Activated T-helper 2 cell treated with anti-CD3 and anti-CD28 coated beads, Interferon-gamma antibody, Interleukin-2, Interleukin-4, amounts not matched to agents 10 μg/mL and 5 μg/mL and 100 μg/mL, durations not matched to agents 14 hours and 24 hours and 36 hours (primary cell): ENCODE results near the gene CD83. TPM values are rescaled to one million over a fixed set of nuclear protein-coding genes. Genes with fewer than 3 reads are reported as not detected.
A peak's percentile ranks its signal among the peaks of the same experiment; 100 is the strongest.

ENCODE experiments used
- DNase-seq: peaks from one replicate; pipeline ENCODE4 v3.0.0; 2021; ENCODE audit warnings: low spot score
- H3K27ac Mint-ChIP-seq: one replicate; pipeline ENCODE4 v1.8.0; 2021; ENCODE audit warnings: mixed read lengths
- H3K27me3 Mint-ChIP-seq: one replicate; pipeline ENCODE4 v1.8.0; 2021; ENCODE audit warnings: low read depth, mixed read lengths
- H3K36me3 Mint-ChIP-seq: one replicate; pipeline ENCODE4 v1.8.0; 2021; ENCODE audit warnings: low read depth, mixed read lengths
- H3K4me1 Mint-ChIP-seq: one replicate; pipeline ENCODE4 v1.8.0; 2021; ENCODE audit warnings: low read depth, mixed read lengths
- H3K4me3 Mint-ChIP-seq: one replicate; pipeline ENCODE4 v1.8.0; 2021; ENCODE audit warnings: low read depth, mild to moderate bottlenecking, moderate library complexity, mixed read lengths
- H3K9me3 Mint-ChIP-seq: one replicate; pipeline ENCODE4 v1.8.0; 2021; ENCODE audit warnings: mixed read lengths
- intact Hi-C: fragments of 100-400 bp; cut with micrococcal nuclease; formaldehyde crosslinking; loops from one replicate; pipeline ENCODE4 v1.15.1; 2023
- total RNA-seq: library from RNA; stranded (reverse); gene quantifications from 2 replicates; pipeline ENCODE4 v1.2.3, GENCODE V29; 2022

The CD83 gene
- total RNA-seq, 1 donor from 2014 or later = 145 TPM

GRCh38 chr6:14131579-14131978, 14.0 kb downstream of the CD83 start:
- Mint-ChIP-seq H3K4me1 (peaks cover 35% of the 10 kb centered on the region), H3K27me3 (no peaks in the 10 kb centered on the region), H3K9me3 (no peaks in the 10 kb centered on the region), H3K36me3 (peaks cover 92% of the 10 kb centered on the region), H3K4me3 (no peak overlapping the region), H3K27ac (no peak overlapping the region)
- DNase-seq = no peak
- intact Hi-C loops = no loop called here

- H3K4me1 Mint-ChIP-seq = peaks cover 34% of the 10 kb centered on the region
- H3K36me3 Mint-ChIP-seq = peaks cover 90% of the 10 kb centered on the region
- H3K27ac Mint-ChIP-seq = no peak overlapping the region
- H3K27me3 Mint-ChIP-seq = no peaks in the 10 kb centered on the region
- no peak for DNase-seq
- H3K4me3 Mint-ChIP-seq = no peak overlapping the region
- no peaks in the 10 kb centered on the region for H3K9me3 Mint-ChIP-seq
- intact Hi-C loops = no loop called here
Observed at GRCh38 chr6:14132244-14132920, 14.8 kb downstream of the CD83 start.

GRCh38 chr6:14132921-14133275, 15.3 kb downstream of the CD83 start:
- Mint-ChIP-seq H3K4me3 (no peak overlapping the region), H3K9me3 (no peaks in the 10 kb centered on the region), H3K27ac (no peak overlapping the region), H3K36me3 (peaks cover 87% of the 10 kb centered on the region), H3K4me1 (peaks cover 29% of the 10 kb centered on the region), H3K27me3 (no peaks in the 10 kb centered on the region)
- DNase-seq = no peak
- intact Hi-C loops = no loop called here

GRCh38 chr6:14134211-14134910, 16.8 kb downstream of the CD83 start:
- Mint-ChIP-seq H3K27ac (no peak overlapping the region), H3K27me3 (no peaks in the 10 kb centered on the region), H3K9me3 (no peaks in the 10 kb centered on the region), H3K36me3 (peaks cover 75% of the 10 kb centered on the region), H3K4me3 (no peak overlapping the region), H3K4me1 (peaks cover 17% of the 10 kb centered on the region)
- no peak for DNase-seq
- intact Hi-C loops = no loop called here

DNA sequence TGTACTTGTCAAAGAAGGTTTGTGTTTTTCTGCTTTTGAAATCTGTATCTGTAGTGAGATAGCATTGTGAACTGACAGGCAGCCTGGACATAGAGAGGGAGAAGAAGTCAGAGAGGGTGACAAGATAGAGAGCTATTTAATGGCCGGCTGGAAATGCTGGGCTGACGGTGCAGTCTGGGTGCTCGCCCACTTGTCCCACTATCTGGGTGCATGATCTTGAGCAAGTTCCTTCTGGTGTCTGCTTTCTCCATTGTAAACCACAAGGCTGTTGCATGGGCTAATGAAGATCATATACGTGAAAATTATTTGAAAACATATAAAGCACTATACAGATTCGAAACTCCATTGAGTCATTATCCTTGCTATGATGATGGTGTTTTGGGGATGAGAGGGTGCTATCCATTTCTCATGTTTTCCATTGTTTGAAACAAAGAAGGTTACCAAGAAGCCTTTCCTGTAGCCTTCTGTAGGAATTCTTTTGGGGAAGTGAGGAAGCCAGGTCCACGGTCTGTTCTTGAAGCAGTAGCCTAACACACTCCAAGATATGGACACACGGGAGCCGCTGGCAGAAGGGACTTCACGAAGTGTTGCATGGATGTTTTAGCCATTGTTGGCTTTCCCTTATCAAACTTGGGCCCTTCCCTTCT, 18.4 kb downstream of the CD83 start:
- Mint-ChIP-seq H3K4me3 (no peak overlapping the region), H3K27me3 (no peaks in the 10 kb centered on the region), H3K36me3 (peaks cover 60% of the 10 kb centered on the region), H3K9me3 (no peaks in the 10 kb centered on the region), H3K4me1 (peaks cover 6% of the 10 kb centered on the region), H3K27ac (no peak overlapping the region)
- DNase-seq = no peak
- intact Hi-C loops = no loop called here

DNA sequence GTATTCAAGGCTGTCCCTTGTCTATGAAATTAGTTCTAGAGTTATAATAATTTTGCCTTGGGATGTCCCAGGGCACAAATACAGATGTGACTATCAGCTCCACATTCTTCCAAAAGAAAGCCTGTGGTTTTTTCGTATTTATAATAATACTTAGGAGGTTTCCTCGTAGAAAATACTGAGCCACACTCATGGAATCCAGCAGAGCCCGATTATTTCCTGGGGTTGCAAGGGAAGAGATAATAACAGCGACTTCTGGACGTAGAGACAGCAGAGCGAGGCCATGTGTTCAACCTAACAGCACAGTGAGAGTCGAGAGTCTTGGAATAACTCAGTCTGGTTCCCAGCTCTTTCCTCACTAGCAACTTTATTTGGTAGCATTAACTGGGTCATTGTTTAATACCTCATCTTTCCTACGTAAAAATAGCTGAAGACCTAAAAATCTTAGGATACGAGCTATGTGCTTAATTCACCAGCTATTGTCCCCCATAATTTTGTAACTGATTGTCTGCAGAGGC, 21.2 kb downstream of the CD83 start:
- Mint-ChIP-seq H3K4me1 (peaks cover 8% of the 10 kb centered on the region), H3K9me3 (no peaks in the 10 kb centered on the region), H3K27me3 (no peaks in the 10 kb centered on the region), H3K36me3 (peaks cover 33% of the 10 kb centered on the region), H3K4me3 (no peak overlapping the region), H3K27ac (no peak overlapping the region)
- intact Hi-C loops = no loop called here
- DNase-seq = no peak

GRCh38 chr6:14141351-14142062, 23.9 kb downstream of the CD83 start:
- H3K9me3 Mint-ChIP-seq = no peaks in the 10 kb centered on the region
- peaks cover 13% of the 10 kb centered on the region for H3K4me1 Mint-ChIP-seq
- intact Hi-C loops = loop anchor here (5.0 kb wide), 1 partner anchor 74 kb away; no protein-coding TSS in a partner anchor
- no peak overlapping the region for H3K27ac Mint-ChIP-seq
- H3K4me3 Mint-ChIP-seq = no peak overlapping the region
- H3K36me3 Mint-ChIP-seq = peaks cover 6% of the 10 kb centered on the region
- DNase-seq = no peak
- no peaks in the 10 kb centered on the region for H3K27me3 Mint-ChIP-seq

GRCh38 chr6:14142063-14142450, 24.5 kb downstream of the CD83 start:
- Mint-ChIP-seq H3K27me3 (no peaks in the 10 kb centered on the region), H3K4me1 (peaks cover 13% of the 10 kb centered on the region), H3K4me3 (no peak overlapping the region), H3K9me3 (no peaks in the 10 kb centered on the region), H3K27ac (no peak overlapping the region), H3K36me3 (peaks cover 4% of the 10 kb centered on the region)
- DNase-seq = no peak
- intact Hi-C loops = loop anchor here (5.0 kb wide), 1 partner anchor 75 kb away; no protein-coding TSS in a partner anchor

DNA sequence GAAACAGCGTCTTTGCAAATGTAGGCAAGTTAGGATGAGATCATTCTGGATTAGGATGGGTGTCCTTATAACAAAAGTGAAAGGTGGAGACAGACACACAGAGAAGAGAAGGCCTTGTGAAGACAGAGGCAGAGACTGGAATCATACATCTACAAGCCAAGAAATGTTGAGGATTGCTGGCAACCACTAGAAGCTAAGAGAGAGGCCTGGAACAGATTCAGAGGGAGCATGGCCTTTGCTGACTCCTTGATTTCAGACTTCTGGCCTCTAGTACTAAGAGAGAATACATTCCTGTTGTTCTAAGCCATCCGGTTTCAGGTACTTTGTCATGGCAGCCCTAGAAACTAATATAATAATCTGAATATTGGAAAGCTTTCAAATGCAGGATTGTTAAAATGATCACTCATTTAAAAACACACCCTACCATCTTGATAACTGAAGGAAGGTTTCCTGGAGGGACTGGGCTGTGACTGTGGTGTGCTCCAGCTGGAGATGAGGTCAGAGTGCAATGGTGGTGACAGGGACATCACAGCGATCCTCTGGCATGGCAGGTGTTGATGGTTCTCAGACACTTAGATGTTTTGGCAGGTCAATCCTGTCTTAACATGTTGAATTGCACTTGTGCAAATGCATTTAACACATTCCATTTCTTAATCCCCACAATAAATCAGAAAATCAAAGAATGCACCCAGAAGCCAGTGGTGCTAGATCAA, 25.1 kb downstream of the CD83 start:
- intact Hi-C loops = loop anchor here (5.0 kb wide), 1 partner anchor 75 kb away; no protein-coding TSS in a partner anchor
- no peak for DNase-seq
- Mint-ChIP-seq H3K36me3 (peaks cover 4% of the 10 kb centered on the region), H3K27me3 (no peaks in the 10 kb centered on the region), H3K27ac (no peak overlapping the region), H3K4me3 (no peak overlapping the region), H3K4me1 (peaks cover 13% of the 10 kb centered on the region), H3K9me3 (no peaks in the 10 kb centered on the region)

DNA sequence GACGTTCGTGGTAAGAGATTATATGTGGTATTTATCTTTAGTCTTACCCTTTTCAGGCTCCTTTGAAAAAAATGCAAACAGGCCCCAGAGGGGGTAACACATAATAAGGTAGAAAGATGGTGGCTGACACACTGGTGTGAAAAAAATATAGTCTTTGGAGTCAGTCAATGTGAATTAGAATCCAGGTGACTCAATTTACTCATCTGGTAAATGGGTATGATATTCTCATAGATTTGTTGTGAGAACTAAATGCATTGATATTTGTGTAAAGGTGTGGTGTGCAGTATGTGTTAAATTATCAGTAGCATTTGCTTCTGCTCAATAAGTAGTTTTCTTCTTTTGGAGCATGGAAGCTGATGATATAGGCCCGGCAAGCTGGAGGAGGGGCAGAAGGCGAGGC, 25.7 kb downstream of the CD83 start:
- Mint-ChIP-seq H3K9me3 (no peaks in the 10 kb centered on the region), H3K36me3 (no peaks in the 10 kb centered on the region), H3K4me1 (peaks cover 13% of the 10 kb centered on the region), H3K4me3 (no peak overlapping the region), H3K27ac (no peak overlapping the region), H3K27me3 (no peaks in the 10 kb centered on the region)
- intact Hi-C loops = loop anchor here (5.0 kb wide), 1 partner anchor 76 kb away; no protein-coding TSS in a partner anchor
- no peak for DNase-seq

GRCh38 chr6:14144678-14145113, 27.1 kb downstream of the CD83 start:
- H3K4me1 Mint-ChIP-seq = peaks cover 13% of the 10 kb centered on the region
- DNase-seq = peak; percentile 50
- H3K36me3 Mint-ChIP-seq = no peaks in the 10 kb centered on the region
- no peaks in the 10 kb centered on the region for H3K9me3 Mint-ChIP-seq
- H3K27me3 Mint-ChIP-seq = no peaks in the 10 kb centered on the region
- intact Hi-C loops = loop anchor here (1.0 to 5.0 kb wide), 3 partner anchors 77 to 235 kb away; no protein-coding TSS in a partner anchor
- no peak overlapping the region for H3K4me3 Mint-ChIP-seq
- H3K27ac Mint-ChIP-seq = no peak overlapping the region

DNA sequence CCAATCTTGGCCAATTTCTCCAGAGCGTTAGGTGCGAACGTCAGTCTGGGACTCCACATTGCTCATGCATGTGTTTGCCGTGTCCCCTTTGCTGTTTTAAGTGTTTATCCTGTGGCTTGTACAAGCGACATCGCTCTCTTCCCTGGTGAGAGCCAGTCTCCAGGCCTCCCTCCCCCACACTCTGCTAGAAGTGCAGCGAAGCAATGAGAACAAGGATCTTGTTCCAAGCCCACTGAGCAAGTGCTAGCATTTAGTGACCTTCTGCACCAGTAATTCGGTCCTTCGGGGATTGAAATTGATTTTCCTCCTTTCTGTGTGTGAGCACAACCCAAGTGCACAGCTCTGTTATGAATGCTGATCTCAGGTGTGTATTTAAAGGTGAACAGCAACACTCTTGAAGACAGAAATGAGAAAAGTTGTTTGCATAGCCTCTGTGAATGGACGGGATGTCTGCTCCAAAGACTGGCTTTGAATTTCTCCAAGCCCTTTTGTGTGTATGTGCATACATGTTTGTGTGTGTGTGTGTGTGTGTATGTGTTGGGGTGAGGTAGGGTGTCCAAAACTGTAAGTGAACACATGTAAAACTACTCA, 29.0 kb downstream of the CD83 start:
- Mint-ChIP-seq H3K4me1 (peaks cover 13% of the 10 kb centered on the region), H3K4me3 (no peak overlapping the region), H3K27ac (no peak overlapping the region), H3K9me3 (no peaks in the 10 kb centered on the region), H3K27me3 (no peaks in the 10 kb centered on the region), H3K36me3 (no peaks in the 10 kb centered on the region)
- no peak for DNase-seq
- intact Hi-C loops = no loop called here
